Measurements from ENCODE around the gene COL12A1. TPM values are rescaled to one million over a fixed set of nuclear protein-coding genes. Genes with fewer than 3 reads are reported as not detected.

COL12A1 gene
- total RNA-seq, 1 experiment from 2014 or later = 0.96 TPM

DNA sequence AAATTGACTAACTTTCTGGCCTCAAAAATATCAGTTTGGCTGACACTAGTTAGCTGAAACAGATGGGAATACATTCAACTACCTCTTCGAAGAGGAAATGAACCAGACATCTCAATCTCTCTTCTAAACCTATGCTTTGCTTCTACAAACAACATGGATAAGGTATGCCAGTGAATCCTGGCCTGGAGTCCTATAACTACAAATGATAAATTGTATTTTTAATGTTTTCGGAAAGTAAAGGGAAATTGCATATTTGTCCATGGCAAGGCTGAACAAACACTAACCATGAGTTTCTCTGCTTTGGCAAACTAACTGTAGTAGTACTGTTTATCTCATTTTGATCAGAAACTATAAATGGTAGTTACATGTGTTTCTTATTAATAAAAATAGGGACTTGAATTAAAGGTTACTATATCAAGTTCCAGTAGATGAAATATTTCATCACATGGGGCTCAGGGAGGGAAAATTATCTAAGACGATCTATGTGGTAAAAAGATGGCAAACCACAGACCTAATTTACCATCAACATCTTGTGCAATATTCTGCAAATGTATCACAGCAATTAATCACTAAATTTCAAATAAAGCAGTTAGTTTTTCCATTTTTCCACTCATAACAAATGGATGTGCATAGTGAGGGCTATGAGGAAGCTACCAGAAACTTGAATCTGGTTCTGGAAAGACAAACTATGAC, 76.8 kb downstream of the COL12A1 start:
- H3K79me1 ChIP-seq (ENCODE audit: insufficient read depth, low read depth, low read length, poor library complexity, severe bottlenecking) = no peaks in the 10 kb centered on the region
- H2AK5ac ChIP-seq (ENCODE audit: insufficient read length, low read length) = no peak overlapping the region
- H2BK15ac ChIP-seq (ENCODE audit: low read depth, low read length) = no peak overlapping the region
- no peak for TF ChIP-seq CTCF (conservative IDR thresholded peaks at IDR 0.05)
- no peak overlapping the region for H2BK20ac ChIP-seq (ENCODE audit: low read depth, low read length, poor library complexity, severe bottlenecking)
- H3K18ac ChIP-seq (ENCODE audit: insufficient read length, low read depth, low read length) = no peak overlapping the region
- H4K8ac ChIP-seq (replicated peaks; ENCODE audit: insufficient read length, low read depth, low read length) = no peak overlapping the region
- H3K9me3 Mint-ChIP-seq = no peaks in the 10 kb centered on the region
- no peak overlapping the region for H3K9ac ChIP-seq (ENCODE audit: extremely low read depth, insufficient read length, low read length)
- H3K79me2 ChIP-seq (ENCODE audit: insufficient read depth, low read length) = no peaks in the 10 kb centered on the region
- H3T11ph ChIP-seq (ENCODE audit: low read length) = no peak overlapping the region
- no peak for DNase-seq
- no peak overlapping the region for H3K23ac ChIP-seq (ENCODE audit: insufficient read length, low read depth, low read length)
- H2BK12ac ChIP-seq (ENCODE audit: insufficient read length, low read depth, low read length) = no peak overlapping the region
- no peaks in the 10 kb centered on the region for H3K36me3 Mint-ChIP-seq (ENCODE audit: insufficient read depth in 1 of 3, low read depth in 3 of 3)
- H3K4me1 Mint-ChIP-seq = no peaks in the 10 kb centered on the region
- no peak overlapping the region for H3K14ac ChIP-seq (ENCODE audit: insufficient read depth, low read length)
- WGBS (ENCODE audit: extremely low coverage, insufficient read length, low lambda C conversion rate) = no CpG with 5 or more reads among the region's 3 CpGs
- H3K4ac ChIP-seq (ENCODE audit: low read depth, low read length) = no peak overlapping the region
- H4K20me1 ChIP-seq (ENCODE audit: control insufficient read depth, insufficient read depth, insufficient read length) = no peaks in the 10 kb centered on the region
- no peak overlapping the region for H3K27ac Mint-ChIP-seq
- H3K4me3 Mint-ChIP-seq = no peak overlapping the region
- H2BK5ac ChIP-seq (ENCODE audit: insufficient read length, low read length) = no peak overlapping the region
- H3K56ac ChIP-seq (ENCODE audit: insufficient read length, low read depth, low read length) = no peak overlapping the region
- no peaks in the 10 kb centered on the region for H3K27me3 Mint-ChIP-seq (ENCODE audit: low read depth)
- H2BK120ac ChIP-seq (ENCODE audit: low read depth, low read length, poor library complexity, severe bottlenecking) = no peak overlapping the region
- H3K27me3 ChIP-seq (ENCODE audit: insufficient read depth, low read length) = no peaks in the 10 kb centered on the region
- H3K4me1 ChIP-seq (ENCODE audit: insufficient read depth, low read length) = no peaks in the 10 kb centered on the region
- no peaks in the 10 kb centered on the region for H3K9me3 ChIP-seq (ENCODE audit: control insufficient read depth, low read depth, low read length)
- H3K27ac ChIP-seq (ENCODE audit: insufficient read length, low read depth, low read length) = no peak overlapping the region
- no peak overlapping the region for H3K4me2 ChIP-seq (ENCODE audit: insufficient read depth, insufficient read length, low read length)
- H3K23me2 ChIP-seq (ENCODE audit: insufficient read length, low read depth, low read length, poor library complexity, severe bottlenecking) = no peaks in the 10 kb centered on the region
- H4K5ac ChIP-seq (ENCODE audit: insufficient read length, low read depth, low read length) = no peak overlapping the region
- no peak overlapping the region for H4K91ac ChIP-seq (ENCODE audit: insufficient read length, low read depth, low read length)
- no peak overlapping the region for H2AFZ ChIP-seq (ENCODE audit: low read length)

Measured in H9 (cell line).